NCI-H1694 treated with DMSO at 0.1 percent for 48 hours (cell line): ENCODE data around the gene TM9SF2.
A peak's percentile ranks its signal among the peaks of the same experiment; 100 is the strongest.
"Not testable (repeated sequence)": the region's sequence is repeated elsewhere in the genome, so short reads cannot be mapped to it uniquely, and the experiment has no call there.

ENCODE experiments used
- DNase-seq: peaks from one replicate; lab custom pipeline; 2025; lab: John Stamatoyannopoulos, UW

The TM9SF2 gene

DNA sequence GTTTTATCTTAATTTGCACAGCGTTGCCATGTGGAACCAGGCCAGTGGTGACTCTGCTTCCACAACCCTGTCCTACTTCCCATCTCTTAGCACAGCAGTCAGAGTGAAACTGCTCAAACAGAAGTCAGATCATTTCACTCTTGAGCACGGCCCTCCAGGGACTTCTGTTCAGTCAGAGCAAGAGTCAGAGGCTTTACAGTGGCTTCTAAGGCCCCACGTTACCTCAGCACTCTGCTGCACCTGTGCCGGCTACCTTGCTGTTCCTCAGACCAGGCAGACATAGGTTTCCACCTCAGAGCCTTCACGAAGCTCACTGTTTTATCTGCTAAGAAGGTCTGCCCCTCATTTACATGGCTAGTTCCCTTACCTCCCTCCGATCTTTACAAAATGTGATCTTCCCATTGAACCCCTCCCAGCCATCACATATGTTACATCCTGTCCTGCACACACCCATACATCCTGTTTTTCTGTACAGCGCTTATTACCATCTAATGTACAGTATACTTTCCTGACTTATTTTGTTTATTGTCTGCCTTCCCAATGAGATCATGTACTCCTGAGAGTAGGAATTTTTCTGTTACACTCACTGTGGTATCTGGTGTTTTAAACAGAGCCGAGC lies 41.6 kb downstream of the TM9SF2 start:
- DNase-seq: no peak

DNA sequence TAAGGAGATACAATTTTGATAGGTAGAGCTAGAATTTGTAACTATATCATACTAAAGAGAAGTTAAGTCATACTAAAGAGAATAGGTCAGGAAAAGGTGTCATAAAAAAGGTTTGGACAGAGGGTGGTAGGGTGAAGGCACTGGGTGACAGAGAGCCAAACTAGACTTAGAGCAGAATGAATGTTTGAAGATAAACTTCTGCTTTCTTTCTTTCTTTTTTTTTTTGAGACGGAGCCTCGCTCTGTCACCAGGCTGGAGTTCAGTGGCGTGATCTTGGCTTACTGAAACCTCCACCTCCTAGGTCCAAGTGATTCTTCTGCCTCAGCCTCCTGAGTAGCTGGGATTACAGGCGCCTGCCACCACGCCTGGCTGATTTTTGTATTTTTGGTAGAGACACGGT lies 44.1 kb downstream of the TM9SF2 start:
- DNase-seq: no peak

DNA sequence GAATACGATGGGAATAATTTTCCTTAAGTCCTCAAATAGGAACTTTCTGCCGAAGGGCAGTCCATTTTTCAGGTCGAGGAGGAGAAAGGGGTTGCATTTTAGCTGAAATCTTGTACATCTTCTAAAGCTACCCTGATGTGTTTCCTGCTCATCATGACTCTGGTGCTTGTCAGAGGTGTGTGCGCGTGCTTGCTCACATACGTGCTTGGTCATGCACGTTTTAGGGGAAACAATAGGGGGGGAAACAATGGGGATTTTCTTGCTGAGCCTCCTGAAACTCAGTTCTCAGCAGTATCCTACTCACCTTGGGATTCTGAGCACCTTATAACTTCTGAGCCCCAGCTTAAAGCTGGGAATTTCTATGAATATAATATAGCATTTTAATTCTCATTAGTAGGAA lies 44.7 kb downstream of the TM9SF2 start:
- no peak for DNase-seq

DNA sequence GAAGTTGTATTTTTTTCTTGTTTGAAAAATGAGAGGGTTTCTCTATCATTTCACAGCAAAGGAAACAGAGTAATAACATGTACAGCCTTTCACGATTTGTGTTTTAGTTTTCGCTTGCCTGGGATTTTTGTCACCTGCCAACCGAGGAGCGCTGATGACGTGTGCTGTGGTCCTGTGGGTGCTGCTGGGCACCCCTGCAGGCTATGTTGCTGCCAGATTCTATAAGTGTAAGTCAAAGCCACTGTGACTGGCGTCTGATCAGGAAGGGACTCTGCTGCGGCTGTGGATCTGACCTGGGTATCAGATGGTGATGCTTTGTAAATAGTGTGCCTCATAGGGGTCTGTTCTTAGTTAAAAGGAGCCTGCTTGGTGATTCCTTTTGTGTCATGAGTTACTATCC lies 45.6 kb downstream of the TM9SF2 start:
- no peak for DNase-seq

DNA sequence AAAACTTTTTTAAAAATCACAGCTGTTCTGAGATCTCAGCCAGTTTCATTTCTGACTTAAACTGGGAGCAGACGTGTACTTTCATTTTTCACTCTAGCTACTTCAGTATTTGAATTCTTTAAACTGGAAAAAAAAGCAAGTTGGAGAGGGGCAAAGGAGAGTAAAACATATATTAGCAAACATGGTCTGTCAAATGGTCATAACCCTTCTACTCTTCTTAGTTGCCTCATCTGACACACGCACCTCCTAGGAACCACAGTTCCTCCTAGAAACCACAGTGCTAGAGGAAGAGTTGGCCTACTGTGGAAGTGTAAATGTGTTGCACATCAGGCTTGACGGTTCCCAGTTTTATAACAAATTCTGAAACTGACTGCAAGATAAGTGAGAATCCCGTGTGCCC lies 47.2 kb downstream of the TM9SF2 start:
- no peak for DNase-seq

DNA sequence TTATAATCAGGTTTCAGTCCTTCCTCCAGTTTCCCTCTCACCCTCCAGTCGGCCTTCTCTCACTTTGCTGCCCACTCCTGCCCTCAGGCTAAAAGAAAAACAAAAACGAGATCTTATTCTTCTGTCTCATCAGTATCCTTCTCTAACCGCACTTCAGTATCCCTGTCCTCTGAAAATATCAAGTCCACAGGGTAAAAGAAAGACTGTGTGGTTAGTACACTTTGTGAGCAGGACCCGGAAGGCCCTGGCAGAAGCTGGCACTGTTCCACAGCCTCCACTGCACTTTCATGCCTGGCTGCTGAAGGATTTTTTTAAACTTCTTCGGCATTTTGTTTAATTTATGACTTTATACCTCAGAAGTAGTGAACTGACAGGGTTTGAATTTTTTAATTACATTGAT lies 51.8 kb downstream of the TM9SF2 start:
- DNase-seq: no peak

DNA sequence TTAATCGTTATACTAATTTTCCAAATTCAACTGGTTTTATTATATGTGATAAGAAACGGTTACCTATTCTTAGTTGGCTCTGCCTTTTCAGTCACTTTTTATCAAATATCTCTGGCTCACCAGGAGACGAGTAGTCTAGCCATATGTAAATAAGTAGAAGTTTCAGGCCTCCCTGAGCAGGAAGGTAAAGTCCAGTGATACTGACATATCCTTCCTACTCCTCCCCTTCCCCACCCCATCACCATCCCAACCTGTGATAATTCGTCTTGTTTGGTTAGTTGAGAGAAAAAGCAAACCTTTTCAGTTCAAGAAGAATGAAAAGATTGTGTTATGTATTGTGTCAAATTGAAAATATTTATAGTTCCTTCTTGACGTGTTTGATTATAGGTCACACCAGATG lies 53.9 kb downstream of the TM9SF2 start:
- no peak for DNase-seq

DNA sequence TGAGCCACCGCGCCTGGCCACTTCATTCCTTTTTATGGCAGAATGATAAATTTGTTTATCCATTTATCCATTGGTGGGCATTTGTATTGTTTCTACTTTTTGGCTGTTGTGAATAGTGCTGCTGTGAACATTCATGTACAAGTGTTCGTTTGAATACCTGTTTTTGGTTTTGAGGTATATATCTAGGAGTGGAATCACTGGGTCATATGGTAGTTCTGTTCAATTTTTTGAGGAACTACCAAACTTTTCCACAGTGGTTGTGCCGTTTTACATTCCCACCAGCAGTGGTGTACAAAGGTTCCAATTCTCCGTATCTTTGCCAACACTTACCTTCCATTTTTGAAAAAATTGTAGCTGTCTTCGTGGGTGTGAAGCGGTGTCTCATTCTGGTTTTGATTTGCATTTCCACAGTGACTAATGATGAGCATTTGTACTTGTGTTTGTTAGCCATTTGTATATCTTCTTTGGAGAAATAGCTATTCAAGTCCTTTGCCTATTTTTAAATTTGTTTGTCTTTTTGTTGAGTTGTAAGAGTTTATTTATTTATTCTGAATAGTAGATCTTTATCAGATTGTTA lies 55.7 kb downstream of the TM9SF2 start:
- DNase-seq: no peak

DNA sequence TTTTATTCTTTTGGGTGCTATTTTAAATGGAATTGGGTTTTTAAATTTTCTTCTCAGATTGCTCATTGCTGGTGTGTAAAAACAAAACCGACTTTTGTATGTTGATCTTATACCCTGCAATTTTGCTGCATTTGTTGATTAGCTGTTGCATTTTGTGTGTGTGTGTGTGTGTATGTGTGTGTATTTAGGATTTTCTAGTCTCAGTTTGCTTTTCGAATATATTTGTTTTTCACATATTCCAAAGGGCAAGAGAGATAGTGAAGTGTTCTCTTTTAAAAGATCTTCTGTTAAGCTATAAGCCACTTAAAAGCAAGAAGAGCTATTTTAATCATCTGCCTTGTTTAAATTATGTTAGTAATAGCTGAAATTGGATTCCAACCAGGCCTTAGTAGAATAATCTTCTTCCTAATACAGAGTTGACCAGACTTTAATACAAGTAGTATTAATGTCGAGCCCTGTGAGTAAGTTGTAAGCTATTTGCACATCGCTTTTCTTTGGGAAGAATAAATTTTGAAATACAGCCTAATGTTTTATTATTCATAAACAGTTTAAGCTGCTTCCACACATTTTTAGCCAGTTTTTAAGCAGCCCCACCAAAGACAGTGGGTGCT lies 57.4 kb downstream of the TM9SF2 start:
- no peak for DNase-seq

DNA sequence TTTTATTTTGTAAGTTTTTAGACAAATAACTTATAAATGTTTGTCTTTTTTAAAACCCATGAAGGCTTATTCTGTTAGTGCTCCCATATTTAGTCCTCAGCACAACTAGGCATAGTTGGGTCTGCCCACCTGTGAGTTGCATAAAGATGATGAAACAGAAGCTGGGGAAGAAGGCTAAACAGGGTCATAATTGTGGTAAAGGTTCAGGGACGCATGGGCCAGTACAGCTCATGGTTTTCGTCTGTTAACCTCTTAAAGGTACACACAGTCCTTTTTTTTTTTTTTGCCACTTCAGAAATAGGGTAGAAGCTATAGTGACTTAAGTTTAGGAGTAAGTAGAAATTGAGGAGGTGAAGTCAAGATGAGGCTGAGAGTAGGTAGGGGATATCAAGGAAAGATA lies 58.3 kb downstream of the TM9SF2 start:
- no peak for DNase-seq

DNA sequence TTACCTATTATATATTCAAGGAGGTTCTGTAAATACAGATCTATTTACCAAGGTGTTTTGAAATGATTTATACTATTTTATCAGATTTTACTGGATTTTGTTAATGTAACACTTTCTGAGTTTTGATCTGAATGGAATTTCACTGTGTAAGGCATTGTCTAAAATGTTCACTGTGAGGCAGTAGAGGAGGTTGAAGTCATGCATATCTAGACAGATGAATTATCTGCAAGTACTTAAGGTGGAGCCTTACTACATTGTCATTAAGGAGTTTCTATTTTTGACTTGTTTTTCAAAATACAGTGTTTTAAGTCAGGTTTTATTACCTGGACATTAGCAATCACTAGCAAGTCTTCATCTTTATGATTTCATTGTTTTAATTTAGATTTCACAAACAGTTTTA lies 62.1 kb downstream of the TM9SF2 start:
- DNase-seq: no peak

DNA sequence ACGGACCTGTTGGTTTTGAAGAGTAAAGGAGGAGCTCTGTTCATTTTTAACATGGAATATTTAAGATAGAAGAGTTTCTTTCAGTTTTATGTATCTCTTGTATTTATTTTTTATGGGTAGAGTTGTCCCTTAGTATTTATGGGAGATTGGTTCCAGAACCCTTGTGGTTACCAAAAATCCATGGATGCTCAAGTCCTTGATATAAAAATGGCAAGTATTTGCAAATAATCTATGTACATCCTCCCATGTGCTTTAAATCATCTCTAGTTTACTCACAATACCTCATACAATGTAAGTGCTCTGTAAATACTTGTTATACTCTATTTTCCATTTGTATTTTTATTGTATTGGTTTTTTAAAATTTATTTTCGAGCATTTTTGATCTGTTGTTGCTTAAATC lies 63.1 kb downstream of the TM9SF2 start:
- DNase-seq: no peak

DNA sequence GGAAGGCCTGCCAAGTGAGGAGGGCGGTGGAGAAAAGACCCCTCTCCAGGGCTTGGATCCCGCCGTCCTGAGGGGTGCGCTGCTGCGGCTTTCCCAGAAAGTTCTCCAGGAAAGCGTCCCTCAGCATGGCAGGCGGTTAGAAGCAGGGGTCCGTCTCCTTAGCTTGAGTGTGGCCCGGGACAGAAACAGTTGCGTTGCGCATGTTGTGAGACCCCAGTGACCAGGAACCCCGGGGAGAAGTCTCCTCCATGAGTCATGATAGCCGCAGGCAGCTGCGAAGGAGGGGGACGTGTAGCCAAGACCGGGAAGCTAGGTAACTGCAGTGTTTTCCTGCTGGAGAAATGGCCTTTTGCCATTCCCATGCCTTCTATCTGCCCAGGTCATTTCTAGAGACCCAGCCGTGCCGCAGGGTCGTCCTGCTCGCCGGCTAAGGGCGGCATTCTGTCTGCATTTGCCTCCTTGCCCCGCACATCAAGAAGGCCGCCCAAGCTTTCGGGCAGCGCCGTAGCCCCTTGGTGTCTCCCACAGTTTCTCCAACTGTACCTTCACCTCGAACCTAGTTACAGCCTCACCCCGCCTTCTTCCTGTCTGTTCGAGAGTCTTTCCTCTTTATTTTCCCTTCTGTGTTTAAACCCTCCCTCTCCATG lies 64.3 kb downstream of the TM9SF2 start:
- DNase-seq: no peak

DNA sequence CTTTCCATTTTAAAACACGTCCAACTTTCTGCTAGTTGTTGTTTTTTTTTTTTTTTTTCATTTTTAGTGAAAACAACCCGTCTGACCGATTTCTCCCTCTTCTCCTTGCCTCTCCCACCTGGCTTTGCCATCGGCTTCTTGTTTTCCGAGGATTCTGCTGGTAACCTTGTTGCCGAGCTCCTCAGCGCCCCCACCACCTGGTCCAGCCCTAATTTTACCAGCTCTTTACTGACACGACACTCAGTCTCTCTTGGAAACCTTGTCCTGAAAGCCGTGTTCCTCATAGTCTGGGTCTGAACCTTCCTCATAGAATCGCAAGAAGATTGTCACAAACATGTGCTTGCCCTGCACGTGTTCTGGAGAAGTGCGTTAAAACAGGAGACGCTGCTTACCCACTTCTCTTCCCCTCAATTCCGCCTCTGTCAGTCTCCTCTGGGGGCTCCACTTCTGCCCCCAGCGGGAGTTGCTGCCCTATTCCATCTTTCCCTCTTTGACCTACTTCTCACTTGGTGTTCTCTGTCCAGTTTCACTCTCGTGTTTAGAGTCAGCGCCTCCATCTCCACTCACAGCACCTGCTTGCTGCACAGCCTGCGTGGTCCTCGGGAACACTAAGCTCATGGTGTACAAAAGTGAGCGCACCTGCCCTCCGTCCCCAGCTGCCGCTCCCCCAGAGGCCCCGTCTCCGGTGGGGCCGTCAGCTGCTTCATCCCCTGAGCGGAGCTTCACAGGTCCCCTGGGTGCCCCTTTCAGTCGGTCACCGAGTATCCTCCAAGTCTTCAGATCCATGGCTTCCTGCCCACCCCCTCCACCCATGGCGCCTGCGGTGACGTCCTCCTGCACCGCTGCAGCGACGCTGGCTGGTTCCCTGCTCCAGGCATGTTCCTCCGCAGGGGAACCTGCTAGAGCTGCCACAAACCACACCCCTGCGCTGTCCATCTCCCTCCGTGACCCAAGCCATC lies 65.1 kb downstream of the TM9SF2 start:
- no peak for DNase-seq

DNA sequence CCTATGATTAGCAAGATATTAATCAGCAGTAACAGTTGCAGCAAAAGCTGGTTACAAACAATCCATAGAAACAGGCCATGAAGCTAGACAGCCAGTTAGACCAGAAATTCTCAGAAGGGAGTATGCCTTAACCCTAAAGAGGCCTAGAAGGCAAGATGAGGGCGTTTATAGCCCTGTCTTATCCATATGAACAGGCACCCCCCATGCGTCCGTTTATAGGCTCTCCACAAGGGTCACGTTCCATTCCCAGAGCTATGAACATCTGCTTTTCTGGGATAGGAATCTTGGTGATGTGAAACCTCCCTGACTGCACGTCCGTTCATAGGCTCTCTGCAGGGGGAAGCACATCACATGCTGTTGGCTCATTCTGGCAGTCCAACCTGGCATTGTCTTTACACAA lies 67.6 kb downstream of the TM9SF2 start:
- not testable (repeated sequence) for DNase-seq

DNA sequence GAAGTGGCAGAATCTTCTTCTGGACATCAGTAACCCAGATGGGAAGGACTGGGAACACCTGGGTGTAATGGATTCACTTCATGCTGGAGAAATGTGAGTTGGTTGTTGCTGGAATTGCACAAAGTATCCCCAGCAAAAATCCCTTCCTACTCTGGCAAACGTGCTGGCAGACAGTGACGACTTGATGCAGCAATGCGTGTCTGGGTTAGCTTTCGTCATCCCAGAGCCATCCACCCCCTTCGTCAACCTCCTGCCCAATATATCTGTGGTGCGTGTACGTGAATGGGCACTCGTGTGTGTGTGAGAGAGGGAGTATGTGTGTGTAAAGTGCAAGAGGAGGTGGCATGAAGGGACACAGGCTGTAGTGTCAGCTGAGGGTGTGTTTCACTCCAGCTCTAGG lies 70.9 kb downstream of the TM9SF2 start:
- DNase-seq: no peak

DNA sequence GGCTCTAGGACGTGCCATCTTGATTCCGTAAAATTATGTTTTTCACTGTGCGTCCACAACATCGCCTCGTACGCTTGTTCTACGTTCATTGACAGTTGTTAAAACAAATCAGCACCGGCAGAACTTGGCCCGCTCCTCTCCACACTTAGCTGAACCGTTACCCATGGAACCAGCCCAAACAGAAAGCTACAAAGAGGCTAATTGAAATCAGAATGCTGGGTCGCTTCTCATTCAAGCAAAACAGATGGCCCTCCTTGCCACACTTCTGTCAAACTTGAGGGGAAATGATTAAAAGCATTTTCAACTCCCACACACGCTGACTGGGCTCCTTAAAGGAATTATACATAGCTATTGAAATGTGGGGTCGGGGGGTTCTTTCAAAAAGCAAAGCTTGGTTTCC lies 71.6 kb downstream of the TM9SF2 start:
- no peak for DNase-seq

DNA sequence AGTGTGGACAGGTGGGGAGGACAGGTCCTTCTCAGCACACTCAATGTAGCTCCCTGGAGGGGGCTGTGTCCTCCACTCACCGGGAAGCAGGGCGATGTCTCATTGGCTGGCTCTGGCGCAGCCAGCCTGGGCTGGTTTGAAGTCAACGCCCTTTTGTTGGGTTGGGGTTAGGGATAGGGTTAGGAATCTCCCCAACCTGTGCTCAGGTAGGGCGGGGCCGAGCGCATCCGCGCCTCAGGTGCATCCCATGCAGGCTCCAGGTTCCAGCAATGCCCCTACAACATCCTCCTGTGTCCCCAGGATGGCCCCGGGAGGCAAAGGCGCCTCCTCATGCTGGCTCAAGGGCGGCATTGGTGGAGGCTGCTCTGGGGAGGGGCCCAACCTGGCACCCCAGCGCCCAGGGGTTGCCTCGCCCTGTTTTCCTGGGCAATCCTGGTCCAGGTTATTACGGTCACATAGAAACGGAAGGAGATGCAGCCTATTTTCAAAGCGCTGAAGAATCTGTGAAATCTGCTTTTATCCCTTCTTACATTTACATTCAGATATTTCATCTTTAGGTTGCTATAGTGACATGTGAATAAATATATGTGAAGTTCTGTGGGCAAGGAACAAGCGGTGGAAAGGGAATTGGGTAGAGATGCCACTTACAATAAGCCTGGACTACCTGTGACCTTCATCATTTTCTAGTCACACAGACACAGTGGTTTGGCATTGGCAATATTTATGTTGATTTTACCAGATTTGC lies 74.3 kb downstream of the TM9SF2 start:
- no peak for DNase-seq

DNA sequence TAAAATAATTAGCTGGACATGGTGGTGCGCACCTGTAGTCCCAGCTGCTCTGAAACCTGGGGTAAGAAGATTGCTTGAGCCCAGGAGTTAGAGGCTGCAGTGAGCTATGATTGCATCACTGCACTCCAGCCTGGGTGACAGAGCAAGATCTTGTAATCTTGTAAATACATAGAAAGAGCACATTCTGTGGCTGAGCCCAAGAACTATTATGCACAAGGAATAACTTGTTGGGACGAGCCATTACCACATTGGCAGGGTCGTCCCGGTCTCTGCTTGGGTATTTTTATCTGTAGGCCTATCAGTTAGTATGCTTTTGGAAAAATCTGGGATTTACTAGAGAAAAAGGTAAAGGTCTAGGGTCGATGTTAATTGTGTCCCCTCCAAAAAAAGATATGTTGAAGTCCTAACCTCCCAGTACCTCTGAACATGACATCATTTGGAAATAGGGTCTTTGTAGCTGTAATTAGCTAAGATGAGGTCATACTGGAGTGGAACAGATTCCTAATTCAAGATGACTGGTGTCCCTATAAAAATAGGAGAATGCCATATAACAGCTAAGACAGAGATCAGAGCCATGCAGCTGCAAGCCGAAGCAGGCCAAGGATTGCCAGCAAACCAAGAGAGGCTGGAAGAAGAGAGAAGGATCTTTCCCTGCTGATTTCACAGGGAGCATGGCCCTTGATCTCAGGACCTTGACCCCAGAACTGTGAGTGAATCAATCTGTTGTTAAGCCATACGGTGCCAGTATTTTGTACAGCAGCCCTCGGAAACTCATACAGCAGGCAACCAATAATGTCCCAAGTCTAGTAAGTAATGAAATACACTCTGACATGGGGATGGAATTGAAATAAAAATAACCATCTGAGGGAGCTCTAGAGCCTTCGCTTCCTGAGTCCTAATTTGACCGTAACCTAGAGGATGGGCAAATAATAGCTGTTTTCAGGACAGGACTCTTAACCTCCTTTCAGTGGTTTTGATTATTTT lies 77.0 kb downstream of the TM9SF2 start:
- peak; percentile 4 for DNase-seq

DNA sequence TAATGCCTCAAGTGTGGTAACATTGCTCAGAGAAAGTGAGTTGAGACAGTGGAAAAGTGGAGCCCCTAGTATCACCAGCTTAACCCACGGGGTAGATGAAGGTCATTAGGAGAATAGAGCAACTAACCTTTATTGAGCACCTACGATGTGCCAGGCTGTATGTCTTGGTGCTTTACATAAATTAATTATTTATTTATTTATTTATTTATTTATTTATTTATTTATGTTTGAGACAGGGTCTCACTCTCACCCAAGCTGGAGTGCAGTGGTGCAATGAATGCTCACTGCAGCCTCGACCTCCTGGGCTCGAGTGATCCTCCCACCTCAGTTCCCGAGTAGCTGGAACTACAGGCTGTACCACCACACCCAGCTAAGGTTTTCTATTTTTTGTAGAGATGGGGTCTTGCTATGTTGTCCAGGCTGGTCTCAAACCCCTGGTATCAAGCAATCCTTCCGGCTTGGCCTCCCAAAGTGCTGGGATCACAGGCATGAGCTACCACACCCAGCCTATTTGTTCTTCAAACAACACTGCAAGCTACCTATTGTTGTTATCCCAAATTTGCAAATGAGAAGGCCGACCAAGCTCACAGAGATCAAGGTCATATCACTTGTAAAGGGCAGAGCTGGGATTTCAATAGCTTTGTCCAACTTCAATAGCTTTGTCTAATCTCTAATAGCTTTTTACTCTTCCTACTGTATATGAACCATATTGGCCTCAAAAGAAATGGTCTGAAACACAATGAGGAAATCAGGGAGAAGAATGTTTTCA lies 79.4 kb downstream of the TM9SF2 start:
- no peak for DNase-seq
